NCI-H187 treated with DMSO at 0.1 percent for 48 hours (cell line): ENCODE data around the gene SEZ6L.

Experiments used
- DNase-seq: peaks from one replicate; lab custom pipeline; 2025; lab: John Stamatoyannopoulos, UW

The SEZ6L gene

GRCh38 chr22:26298605-26299310 is 129.5 kb downstream of the SEZ6L start:
- no peak for DNase-seq

- no peak for DNase-seq
These were observed 133.5 kb downstream of the SEZ6L start for GRCh38 chr22:26302726-26303125.

GRCh38 chr22:26303475-26303874 is 134.2 kb downstream of the SEZ6L start:
- no peak for DNase-seq

GRCh38 chr22:26304730-26305129 is 135.5 kb downstream of the SEZ6L start:
- DNase-seq, result no peak

GRCh38 chr22:26308467-26308866 is 139.2 kb downstream of the SEZ6L start:
- no peak for DNase-seq

GRCh38 chr22:26310616-26311015 is 141.4 kb downstream of the SEZ6L start:
- no peak for DNase-seq

- DNase-seq, result no peak
These were observed 144.0 kb downstream of the SEZ6L start for GRCh38 chr22:26313291-26313690.

- DNase-seq, result no peak
These were observed 144.9 kb downstream of the SEZ6L start for GRCh38 chr22:26314171-26314570.

- DNase-seq, result no peak
These were observed 145.4 kb downstream of the SEZ6L start for GRCh38 chr22:26314656-26315055.

GRCh38 chr22:26316732-26317285 is 147.5 kb downstream of the SEZ6L start:
- DNase-seq, result no peak

GRCh38 chr22:26318975-26319374 is 149.7 kb downstream of the SEZ6L start:
- no peak for DNase-seq

- DNase-seq, result no peak
These were observed 151.2 kb downstream of the SEZ6L start for GRCh38 chr22:26320447-26320846.

GRCh38 chr22:26321469-26321913 is 152.2 kb downstream of the SEZ6L start:
- no peak for DNase-seq

GRCh38 chr22:26322179-26322905 is 153.1 kb downstream of the SEZ6L start:
- DNase-seq, result no peak

- no peak for DNase-seq
These were observed 153.8 kb downstream of the SEZ6L start for GRCh38 chr22:26323013-26323412.

GRCh38 chr22:26324150-26324549 is 154.9 kb downstream of the SEZ6L start:
- DNase-seq, result no peak

GRCh38 chr22:26325641-26326040 is 156.4 kb downstream of the SEZ6L start:
- no peak for DNase-seq

GRCh38 chr22:26326803-26327202 is 157.5 kb downstream of the SEZ6L start:
- no peak for DNase-seq

GRCh38 chr22:26327306-26327705 is 158.0 kb downstream of the SEZ6L start:
- DNase-seq, result no peak

- no peak for DNase-seq
These were observed 159.0 kb downstream of the SEZ6L start for GRCh38 chr22:26328221-26328620.

GRCh38 chr22:26330971-26331625 is 161.8 kb downstream of the SEZ6L start:
- DNase-seq, result peak; percentile 47

- DNase-seq, result no peak
These were observed 164.0 kb downstream of the SEZ6L start for GRCh38 chr22:26333088-26333800.
